Measurements from ENCODE around the gene RPL26.

RPL26 gene

GRCh38 chr17:8384801-8385378 is 1.9 kb upstream of the RPL26 start:
- Histone ChIP-seq H3K4me1 (ENCODE audit: control insufficient read depth in 2 of 2, insufficient read depth in 1 of 2, low read depth in 1 of 2, low read length in 2 of 2) (peaks cover 5 to 7% of the 10 kb centered on the region in 2 donors), H3K4me3 (ENCODE audit: low read length in 2 of 2) (no peak overlapping the region), H3K9ac (ENCODE audit: low read depth, low read length, poor library complexity) (no peak overlapping the region), H3K27me3 (ENCODE audit: control insufficient read depth in 3 of 3, insufficient read depth in 3 of 3, low read depth in 1 of 3, low read length in 3 of 3) (no peaks in the 10 kb centered on the region), H3K18ac (ENCODE audit: low read length) (no peak overlapping the region), H2BK5ac (ENCODE audit: low read length) (no peak overlapping the region), H3K79me1 (ENCODE audit: low read depth, low read length) (no peaks in the 10 kb centered on the region), H4K8ac (ENCODE audit: low read depth, low read length) (no peak overlapping the region), H3K4ac (ENCODE audit: low read length) (no peak overlapping the region), H3K23ac (ENCODE audit: low read depth, low read length, poor library complexity) (no peak overlapping the region), H3K36me3 (replicated peaks in 1 of 2; ENCODE audit: control insufficient read depth in 2 of 2, insufficient read depth in 2 of 2, low read length in 2 of 2) (peaks cover 17 to 22% of the 10 kb centered on the region in 2 donors), H2BK120ac (ENCODE audit: low read depth, low read length) (no peak overlapping the region), H4K91ac (ENCODE audit: low read depth, low read length, poor library complexity) (no peak overlapping the region), H2BK15ac (ENCODE audit: low read length) (no peak overlapping the region), H2AFZ (ENCODE audit: low read length) (no peak overlapping the region), H3K27ac (replicated peaks; ENCODE audit: low read length) (no peak overlapping the region), H3K14ac (ENCODE audit: low read length) (no peak overlapping the region), H3K9me3 (replicated peaks in 1 of 2; ENCODE audit: control insufficient read depth in 2 of 2, insufficient read depth in 1 of 2, low read depth in 1 of 2, low read length in 2 of 2) (no peaks in the 10 kb centered on the region), H3K4me2 (ENCODE audit: insufficient read depth, low read length, poor library complexity, severe bottlenecking) (no peak overlapping the region), H2BK12ac (ENCODE audit: low read length) (no peak overlapping the region), H2AK5ac (ENCODE audit: low read depth, low read length) (no peak overlapping the region)
- DNase-seq (ENCODE audit: low spot score) = no peak
- whole genome bisulfite sequencing, 2 donors (ENCODE audit: extremely low coverage in 2 of 2, insufficient read length in 2 of 2, insufficient replicate concordance in 1 of 2) = no CpG with 5 or more reads among the region's 12 CpGs

- peak overlapping the region; percentile 22 for H3K18ac ChIP-seq (ENCODE audit: low read length)
- no peaks in the 10 kb centered on the region for H3K9me3 ChIP-seq (replicated peaks in 1 of 2; ENCODE audit: control insufficient read depth in 2 of 2, insufficient read depth in 1 of 2, low read depth in 1 of 2, low read length in 2 of 2)
- H4K91ac ChIP-seq (ENCODE audit: low read depth, low read length, poor library complexity) = no peak overlapping the region
- H2BK15ac ChIP-seq (ENCODE audit: low read length) = no peak overlapping the region
- WGBS, 2 donors (ENCODE audit: extremely low coverage in 2 of 2, insufficient read length in 2 of 2, insufficient replicate concordance in 1 of 2) = no CpG with 5 or more reads among the region's 15 CpGs
- peak overlapping the region; percentile 87 to 88 for H3K4me3 ChIP-seq (ENCODE audit: low read length in 2 of 2)
- no peak overlapping the region for H2BK5ac ChIP-seq (ENCODE audit: low read length)
- peaks cover 5 to 7% of the 10 kb centered on the region in 2 donors for H3K4me1 ChIP-seq (ENCODE audit: control insufficient read depth in 2 of 2, insufficient read depth in 1 of 2, low read depth in 1 of 2, low read length in 2 of 2)
- no peak overlapping the region for H2BK12ac ChIP-seq (ENCODE audit: low read length)
- no peak overlapping the region for H3K9ac ChIP-seq (ENCODE audit: low read depth, low read length, poor library complexity)
- no peak overlapping the region for H2BK120ac ChIP-seq (ENCODE audit: low read depth, low read length)
- H3K27ac ChIP-seq (replicated peaks; ENCODE audit: low read length) = peak overlapping the region; percentile 61
- H3K36me3 ChIP-seq (replicated peaks in 1 of 2; ENCODE audit: control insufficient read depth in 2 of 2, insufficient read depth in 2 of 2, low read length in 2 of 2) = peaks cover 29 to 43% of the 10 kb centered on the region in 2 donors
- peak overlapping the region; percentile 55 for H3K4me2 ChIP-seq (ENCODE audit: insufficient read depth, low read length, poor library complexity, severe bottlenecking)
- no peak overlapping the region for H4K8ac ChIP-seq (ENCODE audit: low read depth, low read length)
- no peak for DNase-seq (ENCODE audit: low spot score)
- H2AFZ ChIP-seq (ENCODE audit: low read length) = peak overlapping the region; percentile 51
- H2AK5ac ChIP-seq (ENCODE audit: low read depth, low read length) = no peak overlapping the region
- no peak overlapping the region for H3K4ac ChIP-seq (ENCODE audit: low read length)
- H3K23ac ChIP-seq (ENCODE audit: low read depth, low read length, poor library complexity) = peak overlapping the region; percentile 80
- no peaks in the 10 kb centered on the region for H3K79me1 ChIP-seq (ENCODE audit: low read depth, low read length)
- H3K27me3 ChIP-seq (ENCODE audit: control insufficient read depth in 3 of 3, insufficient read depth in 3 of 3, low read depth in 1 of 3, low read length in 3 of 3) = no peaks in the 10 kb centered on the region
- no peak overlapping the region for H3K14ac ChIP-seq (ENCODE audit: low read length)
Observed at GRCh38 chr17:8382880-8383142, 182 bp downstream of the RPL26 start.

GRCh38 chr17:8382052-8382879 is 727 bp downstream of the RPL26 start:
- no peak overlapping the region for H3K9ac ChIP-seq (ENCODE audit: low read depth, low read length, poor library complexity)
- no peak overlapping the region for H2BK15ac ChIP-seq (ENCODE audit: low read length)
- H3K4me1 ChIP-seq (ENCODE audit: control insufficient read depth in 2 of 2, insufficient read depth in 1 of 2, low read depth in 1 of 2, low read length in 2 of 2) = peaks cover 5 to 7% of the 10 kb centered on the region in 2 donors
- no peaks in the 10 kb centered on the region for H3K79me1 ChIP-seq (ENCODE audit: low read depth, low read length)
- no peaks in the 10 kb centered on the region for H3K9me3 ChIP-seq (replicated peaks in 1 of 2; ENCODE audit: control insufficient read depth in 2 of 2, insufficient read depth in 1 of 2, low read depth in 1 of 2, low read length in 2 of 2)
- no peak overlapping the region for H2AK5ac ChIP-seq (ENCODE audit: low read depth, low read length)
- H3K36me3 ChIP-seq (replicated peaks in 1 of 2; ENCODE audit: control insufficient read depth in 2 of 2, insufficient read depth in 2 of 2, low read length in 2 of 2) = peaks cover 29 to 49% of the 10 kb centered on the region in 2 donors
- no peak overlapping the region for H3K14ac ChIP-seq (ENCODE audit: low read length)
- no peak overlapping the region for H3K27ac ChIP-seq (replicated peaks; ENCODE audit: low read length)
- no peak overlapping the region for H2AFZ ChIP-seq (ENCODE audit: low read length)
- no peak overlapping the region for H4K8ac ChIP-seq (ENCODE audit: low read depth, low read length)
- no peaks in the 10 kb centered on the region for H3K27me3 ChIP-seq (ENCODE audit: control insufficient read depth in 3 of 3, insufficient read depth in 3 of 3, low read depth in 1 of 3, low read length in 3 of 3)
- H3K4me2 ChIP-seq (ENCODE audit: insufficient read depth, low read length, poor library complexity, severe bottlenecking) = peak overlapping the region; percentile 55
- H4K91ac ChIP-seq (ENCODE audit: low read depth, low read length, poor library complexity) = no peak overlapping the region
- H3K4me3 ChIP-seq (ENCODE audit: low read length in 2 of 2) = peak overlapping the region; percentile 87 to 88
- no peak overlapping the region for H2BK120ac ChIP-seq (ENCODE audit: low read depth, low read length)
- H2BK12ac ChIP-seq (ENCODE audit: low read length) = no peak overlapping the region
- no peak overlapping the region for H3K4ac ChIP-seq (ENCODE audit: low read length)
- no peak for DNase-seq (ENCODE audit: low spot score)
- no CpG with 5 or more reads among the region's 27 CpGs for WGBS, 2 donors (ENCODE audit: extremely low coverage in 2 of 2, insufficient read length in 2 of 2, insufficient replicate concordance in 1 of 2)
- no peak overlapping the region for H3K18ac ChIP-seq (ENCODE audit: low read length)
- no peak overlapping the region for H3K23ac ChIP-seq (ENCODE audit: low read depth, low read length, poor library complexity)
- H2BK5ac ChIP-seq (ENCODE audit: low read length) = no peak overlapping the region

GRCh38 chr17:8380049-8380448 is 2.9 kb downstream of the RPL26 start:
- H3K14ac ChIP-seq (ENCODE audit: low read length) = no peak overlapping the region
- H2AFZ ChIP-seq (ENCODE audit: low read length) = no peak overlapping the region
- no CpG with 5 or more reads among the region's 3 CpGs for WGBS, 2 donors (ENCODE audit: extremely low coverage in 2 of 2, insufficient read length in 2 of 2, insufficient replicate concordance in 1 of 2)

More at GRCh38 chr17:8380049-8380448, 2.9 kb downstream of the RPL26 start:
- H3K9ac ChIP-seq (ENCODE audit: low read depth, low read length, poor library complexity) = no peak overlapping the region
- peaks cover 29 to 60% of the 10 kb centered on the region in 2 donors for H3K36me3 ChIP-seq (replicated peaks in 1 of 2; ENCODE audit: control insufficient read depth in 2 of 2, insufficient read depth in 2 of 2, low read length in 2 of 2)
- no peak overlapping the region for H3K18ac ChIP-seq (ENCODE audit: low read length)
- no peaks in the 10 kb centered on the region for H3K9me3 ChIP-seq (replicated peaks in 1 of 2; ENCODE audit: control insufficient read depth in 2 of 2, insufficient read depth in 1 of 2, low read depth in 1 of 2, low read length in 2 of 2)
- no peak overlapping the region for H2BK120ac ChIP-seq (ENCODE audit: low read depth, low read length)
- DNase-seq (ENCODE audit: low spot score) = no peak
- H4K91ac ChIP-seq (ENCODE audit: low read depth, low read length, poor library complexity) = no peak overlapping the region
- no peak overlapping the region for H3K27ac ChIP-seq (replicated peaks; ENCODE audit: low read length)
- peaks cover 2% of the 10 kb centered on the region for H3K79me1 ChIP-seq (ENCODE audit: low read depth, low read length)
- H2AK5ac ChIP-seq (ENCODE audit: low read depth, low read length) = no peak overlapping the region
- peaks cover 7 to 12% of the 10 kb centered on the region in 2 donors for H3K4me1 ChIP-seq (ENCODE audit: control insufficient read depth in 2 of 2, insufficient read depth in 1 of 2, low read depth in 1 of 2, low read length in 2 of 2)
- H2BK15ac ChIP-seq (ENCODE audit: low read length) = no peak overlapping the region
- H3K4ac ChIP-seq (ENCODE audit: low read length) = no peak overlapping the region
- no peaks in the 10 kb centered on the region for H3K27me3 ChIP-seq (ENCODE audit: control insufficient read depth in 3 of 3, insufficient read depth in 3 of 3, low read depth in 1 of 3, low read length in 3 of 3)
- H3K23ac ChIP-seq (ENCODE audit: low read depth, low read length, poor library complexity) = no peak overlapping the region
- H2BK5ac ChIP-seq (ENCODE audit: low read length) = no peak overlapping the region
- H4K8ac ChIP-seq (ENCODE audit: low read depth, low read length) = no peak overlapping the region
- no peak overlapping the region for H3K4me3 ChIP-seq (ENCODE audit: low read length in 2 of 2)
- no peak overlapping the region for H2BK12ac ChIP-seq (ENCODE audit: low read length)
- H3K4me2 ChIP-seq (ENCODE audit: insufficient read depth, low read length, poor library complexity, severe bottlenecking) = no peak overlapping the region

Measured in neuronal stem cell (in vitro differentiated cells).